NCI-H2227 (cell line): ENCODE results near the gene RPL18.
"Not testable (repeated sequence)": the region's sequence is repeated elsewhere in the genome, so short reads cannot be mapped to it uniquely, and the experiment has no call there.

ENCODE experiments used
- DNase-seq: peaks from one replicate; lab custom pipeline; 2025; ENCODE audit not compliant: unreplicated experiment; lab: John Stamatoyannopoulos, UW

Gene RPL18

GRCh38 chr19:48644839-48645619 lies 26.1 kb upstream of the RPL18 start:
- peak; percentile 75 for DNase-seq

GRCh38 chr19:48644355-48644754 lies 25.4 kb upstream of the RPL18 start:
- no peak for DNase-seq

GRCh38 chr19:48642862-48643261 lies 23.9 kb upstream of the RPL18 start:
- DNase-seq: no peak

- no peak for DNase-seq
These were observed 22.9 kb upstream of the RPL18 start for GRCh38 chr19:48641850-48642249.

GRCh38 chr19:48639483-48640375 lies 20.8 kb upstream of the RPL18 start:
- no peak for DNase-seq

- DNase-seq: no peak
These were observed 19.9 kb upstream of the RPL18 start for GRCh38 chr19:48638831-48639381.

GRCh38 chr19:48637948-48638830 lies 19.2 kb upstream of the RPL18 start:
- peak; percentile 84 for DNase-seq

GRCh38 chr19:48637449-48637947 lies 18.5 kb upstream of the RPL18 start:
- peak; percentile 98 for DNase-seq

GRCh38 chr19:48636859-48637448 lies 18.0 kb upstream of the RPL18 start, which contains the start of gene DBP:
Gene DBP, minus strand, starts transcription at chr19:48637379. Its CDS starts 385 bp downstream, at chr19:48636994.
- peak; percentile 71 for DNase-seq

GRCh38 chr19:48635966-48636858 lies 17.2 kb upstream of the RPL18 start:
- peak; percentile 39 for DNase-seq

GRCh38 chr19:48635263-48635965 lies 16.4 kb upstream of the RPL18 start:
- peak; percentile 78 for DNase-seq

- peak; percentile 94 for DNase-seq
These were observed 15.7 kb upstream of the RPL18 start for GRCh38 chr19:48634424-48635262.

GRCh38 chr19:48634036-48634342 lies 15.0 kb upstream of the RPL18 start:
- no peak for DNase-seq

GRCh38 chr19:48633148-48634035 lies 14.4 kb upstream of the RPL18 start:
- DNase-seq: no peak

- no peak for DNase-seq
These were observed 13.7 kb upstream of the RPL18 start for GRCh38 chr19:48632692-48633147.

- DNase-seq: not testable (repeated sequence)
These were observed 13.3 kb upstream of the RPL18 start for GRCh38 chr19:48632286-48632685.

GRCh38 chr19:48631225-48631624 lies 12.2 kb upstream of the RPL18 start:
- DNase-seq: peak; percentile 36
